ENCODE data around the gene AGPAT4. TPM values are rescaled to one million over a fixed set of nuclear protein-coding genes. Genes with fewer than 3 reads are reported as not detected.

AGPAT4 gene
- total and polyA plus RNA-seq, 2 of the 4 experiments (the other 2 are of a cell fraction): 3.6 to 3.8 TPM

DNA sequence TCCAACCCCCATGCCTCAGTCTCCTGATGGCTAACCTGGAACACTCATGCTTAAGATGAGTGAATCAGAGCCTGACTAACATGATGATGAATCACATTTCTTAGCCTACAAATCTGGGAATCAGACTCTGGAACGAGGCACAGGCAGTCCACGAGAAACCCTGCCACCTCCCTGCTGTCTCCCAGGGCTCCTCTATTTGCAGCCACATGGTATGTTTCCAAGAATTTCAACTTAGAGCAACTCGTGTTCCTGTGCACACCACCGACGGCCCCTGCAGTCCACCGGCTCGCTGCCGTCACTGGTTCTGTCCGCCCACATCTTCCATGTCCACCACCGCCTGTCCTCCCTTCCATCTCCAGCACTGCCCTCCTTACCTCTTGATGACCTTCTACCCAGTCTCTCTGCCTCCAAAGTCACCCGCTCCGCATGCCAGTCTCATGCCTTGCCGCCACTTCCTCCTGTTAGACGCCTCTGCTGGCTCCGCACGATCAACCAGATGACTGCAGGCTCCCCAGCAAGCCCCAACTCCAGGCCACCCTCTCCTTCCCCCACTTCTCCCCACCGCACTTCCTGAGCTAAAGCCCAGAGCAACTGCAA is 87.6 kb downstream of the AGPAT4 start:
- peaks cover 12% of the 10 kb centered on the region; the same call in 1 of the 2 replicates for H3K9me1 ChIP-seq (ENCODE audit: insufficient read depth, low read length)
- no peak overlapping the region for H3K4me2 ChIP-seq (ENCODE audit: low read depth, low read length)
- no peaks in the 10 kb centered on the region for H3K9me3 ChIP-seq (ENCODE audit: control insufficient read depth, insufficient read depth, low read length)
- no peak overlapping the region for H3K9ac ChIP-seq (ENCODE audit: low read depth, low read length)
- in situ Hi-C loops (cut with MboI; ENCODE audit: low sequenced_read_pairs): no loop called here
- TF ChIP-seq MAZ (IDR thresholded peaks at IDR 0.05; ENCODE audit: borderline replicate concordance, low read depth, low read length) (no peak), FOS (IDR thresholded peaks at IDR 0.05; ENCODE audit: low read depth, low read length) (peak; percentile 82), RFX5 (IDR thresholded peaks at IDR 0.05; ENCODE audit: low read depth, low read length) (no peak)
- peak overlapping the region; percentile 10; the same call in 1 of the 2 replicates for H2BK120ac ChIP-seq (ENCODE audit: low read depth, low read length)
- H3K4ac ChIP-seq (ENCODE audit: low read depth, low read length): peak overlapping the region; percentile 52; the same call in 1 of the 2 replicates
- dilution Hi-C loops (cut with HindIII; ENCODE audit: low sequenced_read_pairs, unreplicated experiment): no loop called here
- 0 out of 4 replicates have a peak, but pooled peaks cover 0 to 5% of the 10 kb centered on the region in 2 experiments for H3K79me1 ChIP-seq (ENCODE audit: low read depth in 1 of 2, low read length in 2 of 2)
- no peaks in the 10 kb centered on the region for H3K36me3 ChIP-seq (ENCODE audit: control insufficient read depth, insufficient read depth, low read length)
- H4K20me1 ChIP-seq (ENCODE audit: insufficient read depth, low read length): no peaks in the 10 kb centered on the region
- WGBS, 2 experiments (ENCODE audit: extremely low coverage in 2 of 2, insufficient read length in 1 of 2): 59% methylated on average over 10 of the region's 17 CpGs; no CpG with 5 or more reads in 1 of the 2 experiments
- no peaks in the 10 kb centered on the region for H3K27me3 ChIP-seq (ENCODE audit: control insufficient read depth, insufficient read depth, low read length)
- intact Hi-C loops (cut with micrococcal nuclease): no loop called here
- ChIA-PET POLR2A (ENCODE audit: unreplicated experiment) (no interaction called here), CTCF (no interaction called here)
- no peak overlapping the region for H3K18ac ChIP-seq (ENCODE audit: low read depth, low read length)
- peak; percentile 90 for DNase-seq
- no peak overlapping the region for H2BK20ac ChIP-seq (ENCODE audit: low read depth, low read length)
- H2BK5ac ChIP-seq (ENCODE audit: low read depth, low read length, poor library complexity, severe bottlenecking): peak overlapping the region; percentile 42
- H3K23ac ChIP-seq (ENCODE audit: low read depth, low read length): no peak overlapping the region
- H4K5ac ChIP-seq (ENCODE audit: low read depth, low read length): no peak overlapping the region
- H4K8ac ChIP-seq (ENCODE audit: low read depth in 2 of 2, low read length in 2 of 2): peak overlapping the region in 1 of 2 experiments; percentile 20; a peak in 1 of 4 replicates
- no peak overlapping the region for H4K91ac ChIP-seq (ENCODE audit: insufficient read depth, low read depth, low read length)
- peak overlapping the region; percentile 54 for H2AK5ac ChIP-seq (ENCODE audit: low read depth, low read length)
- peak; percentile 91 for ATAC-seq (ENCODE audit: low read depth)
- H2AK9ac ChIP-seq (replicated peaks; ENCODE audit: low read depth, low read length, poor library complexity): peak overlapping the region; percentile 43
- peak overlapping the region; percentile 71 for H2AFZ ChIP-seq (replicated peaks; ENCODE audit: low read length, poor library complexity)
- H2BK15ac ChIP-seq (ENCODE audit: low read depth, low read length): no peak overlapping the region
- peaks cover 2% of the 10 kb centered on the region; the same call in 1 of the 2 replicates for H3K4me1 ChIP-seq (ENCODE audit: control insufficient read depth, insufficient read depth, low read length)
- 0 out of 2 replicates have a peak overlapping the region, but pooled peaks have one; percentile 32 for H3K14ac ChIP-seq (replicated peaks; ENCODE audit: low read depth, low read length)
- BruUV-seq (replicated peaks): no TSS peak
- H3K56ac ChIP-seq (ENCODE audit: extremely low read depth, insufficient read depth, low read length): no peak overlapping the region
- no peak overlapping the region for H3K27ac ChIP-seq (ENCODE audit: insufficient read depth, low read length)
- no peak overlapping the region for H3K4me3 ChIP-seq (ENCODE audit: insufficient read depth, low read depth, low read length)
